Esophagus squamous epithelium (tissue), 4 donors: ENCODE data around the gene CCR5AS.

Experiments used
- POLR2A ChIP-seq, 4 donors: fragments of 450-650 bp; IDR thresholded peaks; one replicate each; pipeline ENCODE4 v1.6.1; 2017; ENCODE audit warnings: antibody characterized with exemption in 4 of 4, mild to moderate bottlenecking in 4 of 4, moderate library complexity in 3 of 4
- TF ChIP-seq, protein P1 (sequence below), 6 experiments: fragments of 450-650 bp in 4 of 6; fragments of 200-600 bp in 2 of 6; sonication (generic) in 2 of 6; IDR thresholded peaks; one replicate each; pipeline ENCODE4 v1.5.1; 2016 to 2019; ENCODE audit warnings: antibody characterized with exemption in 6 of 6, mild to moderate bottlenecking in 4 of 6, moderate library complexity in 4 of 6

DNA sequence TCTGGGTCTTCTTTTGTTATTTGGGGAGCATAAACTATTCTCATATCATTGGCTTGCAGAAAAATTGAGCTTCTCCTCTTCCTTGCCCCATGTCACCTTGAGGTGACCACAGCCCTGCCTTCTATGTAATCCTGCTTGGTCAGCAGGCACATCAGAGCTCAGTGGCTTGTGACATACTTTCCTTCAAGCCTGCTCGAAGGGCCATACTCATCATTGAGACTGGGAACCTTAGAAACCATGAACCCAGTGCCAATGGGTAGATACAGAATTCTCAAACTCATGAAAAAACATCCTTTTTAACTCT lies 56.7 kb downstream of the CCR5AS start:
- TF ChIP-seq, protein P1, sequence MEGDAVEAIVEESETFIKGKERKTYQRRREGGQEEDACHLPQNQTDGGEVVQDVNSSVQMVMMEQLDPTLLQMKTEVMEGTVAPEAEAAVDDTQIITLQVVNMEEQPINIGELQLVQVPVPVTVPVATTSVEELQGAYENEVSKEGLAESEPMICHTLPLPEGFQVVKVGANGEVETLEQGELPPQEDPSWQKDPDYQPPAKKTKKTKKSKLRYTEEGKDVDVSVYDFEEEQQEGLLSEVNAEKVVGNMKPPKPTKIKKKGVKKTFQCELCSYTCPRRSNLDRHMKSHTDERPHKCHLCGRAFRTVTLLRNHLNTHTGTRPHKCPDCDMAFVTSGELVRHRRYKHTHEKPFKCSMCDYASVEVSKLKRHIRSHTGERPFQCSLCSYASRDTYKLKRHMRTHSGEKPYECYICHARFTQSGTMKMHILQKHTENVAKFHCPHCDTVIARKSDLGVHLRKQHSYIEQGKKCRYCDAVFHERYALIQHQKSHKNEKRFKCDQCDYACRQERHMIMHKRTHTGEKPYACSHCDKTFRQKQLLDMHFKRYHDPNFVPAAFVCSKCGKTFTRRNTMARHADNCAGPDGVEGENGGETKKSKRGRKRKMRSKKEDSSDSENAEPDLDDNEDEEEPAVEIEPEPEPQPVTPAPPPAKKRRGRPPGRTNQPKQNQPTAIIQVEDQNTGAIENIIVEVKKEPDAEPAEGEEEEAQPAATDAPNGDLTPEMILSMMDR (IDR thresholded peaks at IDR 0.05): no peak
- no peak for TF ChIP-seq POLR2A (IDR thresholded peaks at IDR 0.05)
